Measurements from ENCODE around the gene CCDC185. TPM values are rescaled to one million over a fixed set of nuclear protein-coding genes. Genes with fewer than 3 reads are reported as not detected.
A peak's percentile ranks its signal among the peaks of the same experiment; 100 is the strongest.

The CCDC185 gene
- not detected for total RNA-seq

- peaks cover 24% of the 10 kb centered on the region for H3K27me3 Mint-ChIP-seq
- CTCF ChIA-PET = no interaction called here
- H3K4me3 Mint-ChIP-seq = no peak within 1 kb of the TSS
Measured at GRCh38 chr1:223393275-223394214, at the start of gene CCDC185. CCDC185 (plus strand) TSS chr1:223393415; CDS start chr1:223393476, 61 bp downstream.

GRCh38 chr1:223343692-223344091 is 49.5 kb upstream of the CCDC185 start:
- Mint-ChIP-seq H3K27me3 (no peaks in the 10 kb centered on the region), H3K9me3 (ENCODE audit: low read depth) (no peaks in the 10 kb centered on the region), H3K27ac (no peak overlapping the region), H3K4me1 (no peaks in the 10 kb centered on the region), H3K36me3 (no peaks in the 10 kb centered on the region), H3K4me3 (no peak overlapping the region)
- no peak for DNase-seq
- CTCF ChIA-PET = interaction anchor here (1.3 kb wide), 1 partner anchor 13 kb away, joined by 3 read pairs; no protein-coding TSS in a partner anchor
- ATAC-seq = no peak

More at GRCh38 chr1:223393275-223394214, at the start of gene CCDC185:
- Mint-ChIP-seq H3K9me3 (ENCODE audit: low read depth) (no peaks in the 10 kb centered on the region), H3K4me1 (no peaks in the 10 kb centered on the region), H3K36me3 (no peaks in the 10 kb centered on the region), H3K27ac (no peak within 1 kb of the TSS)
- DNase-seq = no peak
- peak; percentile 16 for ATAC-seq

GRCh38 chr1:223344491-223344890 is 48.7 kb upstream of the CCDC185 start:
- no peaks in the 10 kb centered on the region for H3K9me3 Mint-ChIP-seq (ENCODE audit: low read depth)
- no peaks in the 10 kb centered on the region for H3K4me1 Mint-ChIP-seq
- no peak for DNase-seq
- no peak overlapping the region for H3K27ac Mint-ChIP-seq
- no peak for ATAC-seq
- no peaks in the 10 kb centered on the region for H3K27me3 Mint-ChIP-seq
- H3K4me3 Mint-ChIP-seq = no peak overlapping the region
- H3K36me3 Mint-ChIP-seq = no peaks in the 10 kb centered on the region
- CTCF ChIA-PET = interaction anchor here (1.3 kb wide), 1 partner anchor 14 kb away, joined by 3 read pairs; no protein-coding TSS in a partner anchor

- Mint-ChIP-seq H3K27ac (no peak overlapping the region), H3K4me1 (no peaks in the 10 kb centered on the region), H3K27me3 (no peaks in the 10 kb centered on the region), H3K9me3 (ENCODE audit: low read depth) (no peaks in the 10 kb centered on the region), H3K36me3 (no peaks in the 10 kb centered on the region), H3K4me3 (no peak overlapping the region)
- CTCF ChIA-PET = no interaction called here
- ATAC-seq = no peak
- no peak for DNase-seq
Measured at GRCh38 chr1:223345720-223346119, 47.5 kb upstream of the CCDC185 start.

DNA sequence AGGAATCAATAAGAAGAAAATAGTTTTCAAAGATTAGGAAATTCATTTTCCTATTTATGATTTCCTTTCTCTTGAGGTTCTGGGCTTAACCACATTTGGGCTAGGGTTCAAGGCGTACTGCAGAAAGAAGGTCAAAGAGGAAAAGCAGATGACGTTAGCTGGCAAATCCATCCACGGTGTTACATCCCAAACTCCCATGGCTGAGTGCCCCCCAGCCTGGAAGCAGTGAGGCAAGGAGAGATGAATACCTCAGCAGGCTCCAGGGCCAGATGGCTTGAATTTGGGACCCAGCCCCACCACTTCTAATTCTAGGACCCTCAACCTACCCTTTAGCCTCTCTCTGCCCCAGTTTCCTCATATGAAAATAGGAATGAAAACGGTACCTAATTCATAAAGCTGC is 46.9 kb upstream of the CCDC185 start:
- Mint-ChIP-seq H3K27ac (no peak overlapping the region), H3K9me3 (ENCODE audit: low read depth) (no peaks in the 10 kb centered on the region), H3K4me1 (no peaks in the 10 kb centered on the region), H3K36me3 (no peaks in the 10 kb centered on the region), H3K27me3 (no peaks in the 10 kb centered on the region), H3K4me3 (no peak overlapping the region)
- ATAC-seq = no peak
- CTCF ChIA-PET = no interaction called here
- no peak for DNase-seq

DNA sequence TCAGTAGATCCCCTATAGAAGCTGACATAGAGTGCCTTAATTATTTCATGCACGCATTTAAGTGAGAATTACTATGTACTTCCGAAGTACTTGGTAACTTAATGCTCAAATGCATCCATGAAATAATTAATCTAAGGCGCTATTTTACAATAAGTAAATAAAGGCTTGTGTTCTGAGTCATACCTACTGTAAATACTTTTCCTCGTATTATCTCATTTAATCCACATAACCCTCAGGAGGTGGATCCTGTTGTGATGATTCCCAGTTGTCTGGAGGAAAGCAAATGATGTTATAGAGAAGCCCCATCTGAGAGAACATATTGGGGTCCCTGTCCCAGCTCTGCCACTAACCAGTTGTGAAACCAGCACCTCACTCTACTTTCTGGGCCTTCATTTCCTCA is 45.6 kb upstream of the CCDC185 start:
- no peak for DNase-seq
- Mint-ChIP-seq H3K4me3 (no peak overlapping the region), H3K4me1 (no peaks in the 10 kb centered on the region), H3K27me3 (peaks cover 2% of the 10 kb centered on the region), H3K9me3 (ENCODE audit: low read depth) (no peaks in the 10 kb centered on the region), H3K27ac (no peak overlapping the region), H3K36me3 (no peaks in the 10 kb centered on the region)
- CTCF ChIA-PET = no interaction called here
- ATAC-seq = no peak

DNA sequence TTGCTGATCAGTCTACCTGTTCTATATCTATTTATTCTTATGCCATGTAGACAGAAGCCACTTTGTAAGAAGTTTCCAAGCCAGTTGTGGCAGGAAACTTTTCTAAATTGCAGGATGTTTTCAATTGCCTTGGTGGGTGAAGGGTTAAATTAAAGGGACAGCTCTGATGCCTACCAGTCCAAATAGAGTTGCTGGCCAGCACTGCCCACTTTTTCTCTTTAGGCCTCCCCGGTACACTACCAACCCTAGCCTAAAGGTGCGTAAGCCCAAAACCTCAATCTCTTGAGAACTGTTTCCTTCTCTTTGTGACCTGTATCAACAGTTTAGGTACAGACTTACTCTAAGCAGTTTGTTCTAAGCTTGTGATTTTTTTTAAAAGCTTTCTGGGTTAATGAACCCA is 44.8 kb upstream of the CCDC185 start:
- CTCF ChIA-PET = no interaction called here
- no peaks in the 10 kb centered on the region for H3K36me3 Mint-ChIP-seq
- H3K4me3 Mint-ChIP-seq = no peak overlapping the region
- DNase-seq (no peak), ATAC-seq (no peak)
- H3K4me1 Mint-ChIP-seq = no peaks in the 10 kb centered on the region
- H3K9me3 Mint-ChIP-seq (ENCODE audit: low read depth) = no peaks in the 10 kb centered on the region
- H3K27me3 Mint-ChIP-seq = peaks cover 2% of the 10 kb centered on the region
- no peak overlapping the region for H3K27ac Mint-ChIP-seq

DNA sequence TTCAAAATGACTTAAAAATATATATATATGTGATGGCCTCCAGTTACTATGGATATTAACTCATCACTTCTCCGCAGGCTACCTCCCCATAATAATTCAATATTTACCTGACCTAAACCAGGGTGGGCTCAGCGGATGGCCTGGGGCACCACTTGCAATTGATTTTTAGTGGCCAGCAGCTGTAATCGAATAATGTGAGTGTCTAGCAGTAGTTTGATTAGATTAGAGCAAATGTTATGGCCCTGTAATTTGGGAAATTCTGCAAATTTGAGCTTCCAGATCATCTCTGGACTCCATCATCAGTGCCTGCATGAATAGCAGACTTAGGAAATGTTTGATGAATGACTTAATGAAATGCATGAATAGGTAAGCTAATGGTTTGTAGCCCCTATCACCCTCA is 44.0 kb upstream of the CCDC185 start:
- no peak overlapping the region for H3K27ac Mint-ChIP-seq
- CTCF ChIA-PET = no interaction called here
- no peaks in the 10 kb centered on the region for H3K9me3 Mint-ChIP-seq (ENCODE audit: low read depth)
- no peak for ATAC-seq
- DNase-seq = no peak
- no peaks in the 10 kb centered on the region for H3K36me3 Mint-ChIP-seq
- no peaks in the 10 kb centered on the region for H3K4me1 Mint-ChIP-seq
- H3K4me3 Mint-ChIP-seq = no peak overlapping the region
- H3K27me3 Mint-ChIP-seq = peaks cover 5% of the 10 kb centered on the region

- H3K27me3 Mint-ChIP-seq = peaks cover 5% of the 10 kb centered on the region
Measured at GRCh38 chr1:223350361-223350908, 42.8 kb upstream of the CCDC185 start.

DNA sequence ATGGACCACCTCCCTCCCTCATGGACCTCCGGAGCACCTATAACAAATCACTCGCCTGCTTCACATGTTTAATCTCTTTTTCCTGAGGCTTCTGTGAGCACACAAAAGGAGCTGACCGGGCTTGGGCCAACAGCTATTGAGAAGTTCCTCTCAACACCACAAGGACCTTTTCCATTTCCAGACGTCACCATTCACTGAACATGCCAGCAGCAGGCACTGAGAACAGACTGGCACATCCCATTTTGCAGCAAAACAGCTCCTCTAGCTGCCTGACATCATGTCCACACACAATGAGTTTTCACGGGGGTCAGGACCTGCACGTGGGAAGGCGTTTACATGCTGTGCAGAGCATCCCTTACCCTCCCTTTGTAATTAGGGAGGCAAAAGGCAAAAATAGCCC is 40.3 kb upstream of the CCDC185 start:
- DNase-seq (no peak), ATAC-seq (no peak)
- CTCF ChIA-PET = no interaction called here
- Mint-ChIP-seq H3K4me1 (no peaks in the 10 kb centered on the region), H3K36me3 (no peaks in the 10 kb centered on the region), H3K9me3 (ENCODE audit: low read depth) (no peaks in the 10 kb centered on the region), H3K27me3 (peaks cover 12% of the 10 kb centered on the region), H3K27ac (no peak overlapping the region), H3K4me3 (no peak overlapping the region)

More at GRCh38 chr1:223350361-223350908, 42.8 kb upstream of the CCDC185 start:
- Mint-ChIP-seq H3K4me1 (no peaks in the 10 kb centered on the region), H3K36me3 (no peaks in the 10 kb centered on the region), H3K9me3 (ENCODE audit: low read depth) (no peaks in the 10 kb centered on the region), H3K27ac (no peak overlapping the region), H3K4me3 (no peak overlapping the region)
- DNase-seq = no peak
- no peak for ATAC-seq
- CTCF ChIA-PET = interaction anchor here (0.9 kb wide), 1 partner anchor 217 kb away, joined by 3 read pairs; no protein-coding TSS in a partner anchor

DNA sequence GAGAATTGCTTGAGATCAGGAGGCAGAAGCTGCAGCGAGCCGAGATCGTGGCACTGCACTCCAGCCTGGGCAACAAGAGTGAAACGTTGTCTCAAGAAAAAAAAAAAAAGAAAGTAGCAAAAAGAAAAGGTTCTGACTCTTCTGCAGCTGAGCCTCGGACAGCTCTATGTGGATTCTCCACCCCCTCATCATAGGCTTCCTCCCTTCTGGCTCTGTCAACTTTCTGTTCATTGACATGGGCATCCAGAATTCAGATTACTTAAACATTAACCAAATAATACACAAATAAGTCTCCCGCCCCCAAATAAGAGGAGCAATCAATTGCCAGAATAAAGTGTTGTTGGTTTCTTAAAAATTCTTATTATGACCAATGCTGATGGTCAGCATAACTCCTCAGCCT is 39.3 kb upstream of the CCDC185 start:
- CTCF ChIA-PET = no interaction called here
- DNase-seq (no peak), ATAC-seq (no peak)
- H3K27ac Mint-ChIP-seq = no peak overlapping the region
- peaks cover 19% of the 10 kb centered on the region for H3K27me3 Mint-ChIP-seq
- H3K9me3 Mint-ChIP-seq (ENCODE audit: low read depth) = no peaks in the 10 kb centered on the region
- no peaks in the 10 kb centered on the region for H3K4me1 Mint-ChIP-seq
- no peaks in the 10 kb centered on the region for H3K36me3 Mint-ChIP-seq
- H3K4me3 Mint-ChIP-seq = no peak overlapping the region

- ATAC-seq (no peak), DNase-seq (no peak)
- Mint-ChIP-seq H3K27me3 (peaks cover 36% of the 10 kb centered on the region), H3K27ac (no peak overlapping the region), H3K36me3 (no peaks in the 10 kb centered on the region), H3K9me3 (ENCODE audit: low read depth) (no peaks in the 10 kb centered on the region), H3K4me3 (no peak overlapping the region), H3K4me1 (no peaks in the 10 kb centered on the region)
- CTCF ChIA-PET = no interaction called here
Measured at GRCh38 chr1:223355699-223356098, 37.5 kb upstream of the CCDC185 start.

GRCh38 chr1:223358826-223359225 is 34.4 kb upstream of the CCDC185 start:
- peaks cover 60% of the 10 kb centered on the region for H3K27me3 Mint-ChIP-seq
- CTCF ChIA-PET = no interaction called here
- no peak overlapping the region for H3K27ac Mint-ChIP-seq
- H3K9me3 Mint-ChIP-seq (ENCODE audit: low read depth) = no peaks in the 10 kb centered on the region
- no peak overlapping the region for H3K4me3 Mint-ChIP-seq
- H3K36me3 Mint-ChIP-seq = no peaks in the 10 kb centered on the region
- peaks cover 5% of the 10 kb centered on the region for H3K4me1 Mint-ChIP-seq
- ATAC-seq (no peak), DNase-seq (no peak)

Measured in activated CD8-positive, alpha-beta memory T cell treated with anti-CD3 and anti-CD28 coated beads, Interleukin-2, amount 10 ng/mL, durations not matched to agents 7 days and 5 days (primary cell).